Astrocyte (in vitro differentiated cells and primary cell): ENCODE results near the gene TBXAS1. TPM values are rescaled to one million over a fixed set of nuclear protein-coding genes. Genes with fewer than 3 reads are reported as not detected.
A peak's percentile ranks its signal among the peaks of the same experiment; 100 is the strongest.

Source experiments
- DNase-seq: peaks from one replicate; pipeline ENCODE4 v3.0.0-alpha.2; 2010; ENCODE audit warnings: low read depth
- FAIRE-seq: peaks from 2 replicates; lab custom pipeline; 2011; peaks lifted over from hg19 to GRCh38; lab: Jason Lieb, UNC
- H2AFZ ChIP-seq: 2 replicates; pipeline ENCODE4 v1.6.0; 2012; ENCODE audit warnings: low read depth, low read length, inconsistent platforms
- H3K27ac ChIP-seq: 2 replicates; pipeline ENCODE4 v1.5.1; 2011; ENCODE audit warnings: low read depth, low read length, inconsistent platforms
- H3K27me3 ChIP-seq: 2 replicates; pipeline ENCODE4 v1.6.0; 2011; ENCODE audit warnings: low read length, inconsistent platforms; ENCODE audit not compliant: insufficient read depth
- H3K36me3 ChIP-seq: 2 replicates; pipeline ENCODE4 v1.5.1; 2011; ENCODE audit warnings: low read length, inconsistent platforms; ENCODE audit not compliant: insufficient read depth
- H3K4me1 ChIP-seq: 2 replicates; pipeline ENCODE4 v1.5.1; 2011; ENCODE audit warnings: low read length, inconsistent platforms; ENCODE audit not compliant: insufficient read depth
- H3K4me2 ChIP-seq: 2 replicates; pipeline ENCODE4 v1.6.0; 2012; ENCODE audit warnings: low read length, inconsistent platforms
- H3K4me3 ChIP-seq: 2 replicates; pipeline ENCODE4 v1.5.1; 2011; ENCODE audit warnings: low read depth, mild to moderate bottlenecking, low read length, inconsistent platforms; ENCODE audit not compliant: insufficient read depth
- H3K79me2 ChIP-seq: 2 replicates; pipeline ENCODE4 v1.6.0; 2012; ENCODE audit warnings: mild to moderate bottlenecking, low read length, inconsistent platforms; ENCODE audit not compliant: insufficient read depth
- H3K9ac ChIP-seq: 2 replicates; pipeline ENCODE4 v1.6.0; 2012; ENCODE audit warnings: mild to moderate bottlenecking, low read length, inconsistent platforms
- H3K9me3 ChIP-seq: 2 replicates; pipeline ENCODE4 v1.5.1; 2012; ENCODE audit warnings: low read depth, mild to moderate bottlenecking, low read length, inconsistent platforms; ENCODE audit not compliant: insufficient read depth
- H4K20me1 ChIP-seq: 2 replicates; pipeline ENCODE4 v1.6.0; 2012; ENCODE audit warnings: low read length, inconsistent platforms; ENCODE audit not compliant: insufficient read depth
- H3K27ac Mint-ChIP-seq: one replicate; pipeline ENCODE4 v1.8.0; 2021; ENCODE audit warnings: mild to moderate bottlenecking, mixed read lengths; ENCODE audit not compliant: unreplicated experiment
- H3K27me3 Mint-ChIP-seq: one replicate; pipeline ENCODE4 v1.8.0; 2021; ENCODE audit warnings: low read depth, mixed read lengths; ENCODE audit not compliant: unreplicated experiment
- H3K36me3 Mint-ChIP-seq: one replicate; pipeline ENCODE4 v1.8.0; 2021; ENCODE audit warnings: low read depth, mixed read lengths; ENCODE audit not compliant: unreplicated experiment
- H3K4me1 Mint-ChIP-seq: one replicate; pipeline ENCODE4 v1.8.0; 2021; ENCODE audit warnings: low read depth, mixed read lengths; ENCODE audit not compliant: unreplicated experiment
- H3K4me3 Mint-ChIP-seq: one replicate; pipeline ENCODE4 v1.8.0; 2021; ENCODE audit warnings: mild to moderate bottlenecking, moderate library complexity, mixed read lengths; ENCODE audit not compliant: unreplicated experiment
- H3K9me3 Mint-ChIP-seq: one replicate; pipeline ENCODE4 v1.8.0; 2021; ENCODE audit warnings: mild to moderate bottlenecking, mixed read lengths; ENCODE audit not compliant: unreplicated experiment
- CTCF ChIP-seq: IDR thresholded peaks from 2 replicates; pipeline ENCODE4 v1.5.1; 2011; ENCODE audit warnings: low read depth, mild to moderate bottlenecking, inconsistent platforms, low read length, moderate library complexity; ENCODE audit not compliant: insufficient read depth
- EZH2 ChIP-seq: IDR thresholded peaks from 2 replicates; pipeline ENCODE4 v1.6.1; 2012; ENCODE audit warnings: mild to moderate bottlenecking, low read length, inconsistent platforms; ENCODE audit not compliant: insufficient read depth
- total RNA-seq: library from RNA; stranded (reverse); gene quantifications from 2 replicates; pipeline ENCODE4 v1.2.1, GENCODE V29; 2021

Gene TBXAS1
- total RNA-seq, 1 donor from 2014 or later = 1.1 TPM

DNA sequence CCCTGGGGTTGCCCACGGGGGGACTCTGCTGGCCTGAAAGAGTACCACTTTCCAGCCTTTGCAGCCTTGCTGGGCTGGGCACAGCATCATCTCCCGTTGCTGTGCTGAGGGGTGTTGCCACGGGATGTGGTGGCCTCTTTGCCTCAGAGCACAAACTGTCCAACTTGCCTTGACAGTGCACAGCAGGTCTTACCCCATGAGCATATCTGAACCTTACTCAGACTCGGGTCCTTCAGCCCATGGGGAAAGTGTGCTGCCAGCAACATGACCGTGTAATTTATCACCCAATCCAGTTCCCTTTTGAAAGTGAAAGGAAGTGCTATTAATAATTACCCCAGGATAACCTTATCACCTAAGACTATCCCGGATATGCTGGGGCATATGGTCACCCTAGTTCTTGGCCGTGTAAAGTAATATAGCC is 46.8 kb downstream of the TBXAS1 start:
- Mint-ChIP-seq H3K4me1 (peaks cover 12% of the 10 kb centered on the region), H3K9me3 (peaks cover 2% of the 10 kb centered on the region), H3K36me3 (no peaks in the 10 kb centered on the region), H3K27ac (no peak overlapping the region), H3K27me3 (peaks cover 5% of the 10 kb centered on the region), H3K4me3 (no peak overlapping the region)
- Histone ChIP-seq H3K27me3 (no peaks in the 10 kb centered on the region), H3K4me2 (no peak overlapping the region), H3K9ac (no peak overlapping the region), H3K27ac (no peak overlapping the region), H3K9me3 (no peaks in the 10 kb centered on the region), H4K20me1 (no peaks in the 10 kb centered on the region), H2AFZ (no peak overlapping the region), H3K79me2 (no peaks in the 10 kb centered on the region), H3K36me3 (no peaks in the 10 kb centered on the region), H3K4me1 (no peaks in the 10 kb centered on the region), H3K4me3 (no peak overlapping the region)
- FAIRE-seq (no peak), DNase-seq (no peak)
- TF ChIP-seq CTCF (no peak), EZH2 (no peak)

GRCh38 chr7:139876622-139877283 is 47.7 kb downstream of the TBXAS1 start:
- H3K9ac ChIP-seq = no peak overlapping the region
- FAIRE-seq (no peak), DNase-seq (peak; percentile 73)
- no peaks in the 10 kb centered on the region for H4K20me1 ChIP-seq
- H3K79me2 ChIP-seq = no peaks in the 10 kb centered on the region
- Mint-ChIP-seq H3K4me3 (no peak overlapping the region), H3K36me3 (no peaks in the 10 kb centered on the region), H3K9me3 (peaks cover 2% of the 10 kb centered on the region), H3K27me3 (peaks cover 5% of the 10 kb centered on the region), H3K27ac (peak overlapping the region; percentile 35), H3K4me1 (peaks cover 8% of the 10 kb centered on the region)
- no peak overlapping the region for H3K4me2 ChIP-seq
- no peaks in the 10 kb centered on the region for H3K27me3 ChIP-seq
- H2AFZ ChIP-seq = no peak overlapping the region
- no peaks in the 10 kb centered on the region for H3K4me1 ChIP-seq
- TF ChIP-seq CTCF (no peak), EZH2 (no peak)
- no peak overlapping the region for H3K4me3 ChIP-seq
- no peak overlapping the region for H3K27ac ChIP-seq
- no peaks in the 10 kb centered on the region for H3K9me3 ChIP-seq
- H3K36me3 ChIP-seq = no peaks in the 10 kb centered on the region

GRCh38 chr7:139883814-139884213 is 54.8 kb downstream of the TBXAS1 start:
- Histone ChIP-seq H3K36me3 (no peaks in the 10 kb centered on the region), H2AFZ (no peak overlapping the region), H3K27me3 (no peaks in the 10 kb centered on the region), H3K9ac (no peak overlapping the region), H3K4me3 (no peak overlapping the region), H3K9me3 (no peaks in the 10 kb centered on the region), H3K79me2 (no peaks in the 10 kb centered on the region), H3K4me2 (no peak overlapping the region), H3K4me1 (no peaks in the 10 kb centered on the region), H4K20me1 (no peaks in the 10 kb centered on the region), H3K27ac (no peak overlapping the region)
- Mint-ChIP-seq H3K36me3 (no peaks in the 10 kb centered on the region), H3K9me3 (peaks cover 2% of the 10 kb centered on the region), H3K4me3 (no peak overlapping the region), H3K4me1 (no peaks in the 10 kb centered on the region), H3K27ac (no peak overlapping the region), H3K27me3 (peaks cover 10% of the 10 kb centered on the region)
- DNase-seq = no peak
- no peak for FAIRE-seq
- TF ChIP-seq CTCF (no peak), EZH2 (no peak)
